ENCODE results near the gene THADA.
A peak's percentile ranks its signal among the peaks of the same experiment; 100 is the strongest.

THADA gene

GRCh38 chr2:43251171-43251731, 344.6 kb downstream of the THADA start:
- DNase-seq (ENCODE audit: low spot score): no peak
- TF ChIP-seq CTCF (IDR thresholded peaks at IDR 0.05; ENCODE audit: extremely low read depth, missing control alignments): no peak

- TF ChIP-seq CTCF (IDR thresholded peaks at IDR 0.05; ENCODE audit: extremely low read depth, missing control alignments): no peak
- DNase-seq (ENCODE audit: low spot score): no peak
Measured at GRCh38 chr2:43250015-43250414, 345.8 kb downstream of the THADA start.

- no peak for DNase-seq (ENCODE audit: low spot score)
- no peak for TF ChIP-seq CTCF (IDR thresholded peaks at IDR 0.05; ENCODE audit: extremely low read depth, missing control alignments)
Measured at GRCh38 chr2:43248621-43249020, 347.2 kb downstream of the THADA start.

GRCh38 chr2:43246641-43247040, 349.2 kb downstream of the THADA start:
- TF ChIP-seq CTCF (IDR thresholded peaks at IDR 0.05; ENCODE audit: extremely low read depth, missing control alignments): no peak
- no peak for DNase-seq (ENCODE audit: low spot score)

- TF ChIP-seq CTCF (IDR thresholded peaks at IDR 0.05; ENCODE audit: extremely low read depth, missing control alignments): no peak
- DNase-seq (ENCODE audit: low spot score): no peak
Measured at GRCh38 chr2:43241558-43241957, 354.3 kb downstream of the THADA start.

- TF ChIP-seq CTCF (IDR thresholded peaks at IDR 0.05; ENCODE audit: extremely low read depth, missing control alignments): no peak
- no peak for DNase-seq (ENCODE audit: low spot score)
Measured at GRCh38 chr2:43240766-43241150, 355.1 kb downstream of the THADA start.

GRCh38 chr2:43239981-43240765, 355.7 kb downstream of the THADA start:
- DNase-seq (ENCODE audit: low spot score): peak; percentile 58
- no peak for TF ChIP-seq CTCF (IDR thresholded peaks at IDR 0.05; ENCODE audit: extremely low read depth, missing control alignments)
